WTC11 (cell line): ENCODE measurements around the gene SLCO4C1.

Source experiments
- ZBTB21 ChIP-seq: sonication (generic); formaldehyde crosslinking; IDR thresholded peaks from 2 replicates; pipeline ENCODE4 v1.8.1; 2023; ENCODE audit warnings: mild to moderate bottlenecking, missing genetic modification reagents, borderline replicate concordance
- ZNF396 ChIP-seq: fragments of 250-450 bp; sonication (Bioruptor Pico); IDR thresholded peaks from 2 replicates; pipeline ENCODE4 v1.8.0; 2021; ENCODE audit warnings: mild to moderate bottlenecking, moderate library complexity, borderline replicate concordance
- TF ChIP-seq, protein P1 (sequence below): fragments of 200-600 bp; IDR thresholded peaks from 2 replicates; pipeline ENCODE4 v1.8.0; 2022; ENCODE audit warnings: antibody characterized with exemption
- TF ChIP-seq, protein P2 (sequence below): sonication (generic); formaldehyde crosslinking; IDR thresholded peaks from 2 replicates; pipeline ENCODE4 v1.8.1; 2022; ENCODE audit warnings: mild to moderate bottlenecking, missing genetic modification reagents, moderate library complexity, borderline replicate concordance

DNA sequence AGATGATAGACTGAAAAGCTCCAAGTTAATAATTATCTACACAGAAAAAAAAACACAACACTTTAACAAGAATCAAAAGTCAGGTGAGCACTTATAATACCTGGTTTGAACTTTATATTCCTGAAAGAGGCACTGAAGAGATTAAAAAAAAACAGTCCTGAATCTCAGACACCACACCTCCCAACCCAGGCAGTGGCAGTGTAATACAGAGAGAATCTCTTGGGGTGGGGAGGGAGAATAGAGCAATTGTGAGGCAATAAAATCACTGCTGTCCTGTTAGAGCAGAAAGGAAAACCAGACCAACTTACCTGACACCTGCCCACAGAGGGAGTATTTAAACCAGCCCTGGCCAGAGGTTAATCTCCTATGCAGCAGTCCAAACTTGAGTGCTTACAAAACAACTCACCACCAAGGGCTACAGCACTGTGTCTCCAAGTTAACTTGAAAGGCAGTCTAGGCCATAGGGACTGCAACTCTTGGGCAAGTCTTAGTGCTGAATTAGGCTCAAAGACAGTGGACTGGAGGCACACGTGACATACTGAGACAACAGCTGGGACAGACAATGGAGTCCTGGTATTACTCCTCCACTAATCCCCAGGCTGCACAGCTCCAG is 54.2 kb downstream of the SLCO4C1 start:
- TF ChIP-seq, protein P1, sequence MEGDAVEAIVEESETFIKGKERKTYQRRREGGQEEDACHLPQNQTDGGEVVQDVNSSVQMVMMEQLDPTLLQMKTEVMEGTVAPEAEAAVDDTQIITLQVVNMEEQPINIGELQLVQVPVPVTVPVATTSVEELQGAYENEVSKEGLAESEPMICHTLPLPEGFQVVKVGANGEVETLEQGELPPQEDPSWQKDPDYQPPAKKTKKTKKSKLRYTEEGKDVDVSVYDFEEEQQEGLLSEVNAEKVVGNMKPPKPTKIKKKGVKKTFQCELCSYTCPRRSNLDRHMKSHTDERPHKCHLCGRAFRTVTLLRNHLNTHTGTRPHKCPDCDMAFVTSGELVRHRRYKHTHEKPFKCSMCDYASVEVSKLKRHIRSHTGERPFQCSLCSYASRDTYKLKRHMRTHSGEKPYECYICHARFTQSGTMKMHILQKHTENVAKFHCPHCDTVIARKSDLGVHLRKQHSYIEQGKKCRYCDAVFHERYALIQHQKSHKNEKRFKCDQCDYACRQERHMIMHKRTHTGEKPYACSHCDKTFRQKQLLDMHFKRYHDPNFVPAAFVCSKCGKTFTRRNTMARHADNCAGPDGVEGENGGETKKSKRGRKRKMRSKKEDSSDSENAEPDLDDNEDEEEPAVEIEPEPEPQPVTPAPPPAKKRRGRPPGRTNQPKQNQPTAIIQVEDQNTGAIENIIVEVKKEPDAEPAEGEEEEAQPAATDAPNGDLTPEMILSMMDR: no peak
- TF ChIP-seq ZNF396 (CRISPR knock-in tag): no peak
- TF ChIP-seq, protein P2, sequence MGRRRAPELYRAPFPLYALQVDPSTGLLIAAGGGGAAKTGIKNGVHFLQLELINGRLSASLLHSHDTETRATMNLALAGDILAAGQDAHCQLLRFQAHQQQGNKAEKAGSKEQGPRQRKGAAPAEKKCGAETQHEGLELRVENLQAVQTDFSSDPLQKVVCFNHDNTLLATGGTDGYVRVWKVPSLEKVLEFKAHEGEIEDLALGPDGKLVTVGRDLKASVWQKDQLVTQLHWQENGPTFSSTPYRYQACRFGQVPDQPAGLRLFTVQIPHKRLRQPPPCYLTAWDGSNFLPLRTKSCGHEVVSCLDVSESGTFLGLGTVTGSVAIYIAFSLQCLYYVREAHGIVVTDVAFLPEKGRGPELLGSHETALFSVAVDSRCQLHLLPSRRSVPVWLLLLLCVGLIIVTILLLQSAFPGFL (CRISPR knock-in tag): no peak
- no peak for TF ChIP-seq ZBTB21 (CRISPR knock-in tag)
